GM12878 (cell line): Measurements from ENCODE around the gene TPK1.

Source experiments
- BRCA1 ChIP-seq: IDR thresholded peaks from 2 replicates; pipeline ENCODE4 v1.6.1; 2011; ENCODE audit warnings: low read depth, low read length, improper control_type of control experiment
- CTCF ChIP-seq, 3 experiments: IDR thresholded peaks in 2 of 3; conservative IDR thresholded peaks in 1 of 3; 2 replicates each; pipeline ENCODE4 v1.5.1; 2011; ENCODE audit warnings: low read depth in 3 of 3, low read length in 3 of 3, mild to moderate bottlenecking in 3 of 3, control low read depth in 2 of 3, moderate library complexity in 2 of 3, inconsistent platforms in 1 of 3, mixed read lengths in 1 of 3; ENCODE audit not compliant: control insufficient read depth in 2 of 3, insufficient read depth in 1 of 3; ENCODE audit errors: extremely low read depth in 1 of 3
- HDAC2 ChIP-seq: fragments of 200-600 bp; sonication (generic); IDR thresholded peaks from 2 replicates; pipeline ENCODE4 v1.6.1; 2017
- HDGF ChIP-seq: fragments of 450-650 bp; IDR thresholded peaks from 2 replicates; pipeline ENCODE4 v1.6.1; 2016; ENCODE audit warnings: antibody characterized with exemption
- PAX8 ChIP-seq: fragments of 450-650 bp; IDR thresholded peaks from 2 replicates; pipeline ENCODE4 v1.6.1; 2017; ENCODE audit warnings: mild to moderate bottlenecking, moderate library complexity
- POLR2AphosphoS5 ChIP-seq: IDR thresholded peaks from 2 replicates; pipeline ENCODE4 v1.6.1; 2011; ENCODE audit warnings: mild to moderate bottlenecking, low read length, inconsistent platforms
- RELA ChIP-seq: fragments of 450-650 bp; IDR thresholded peaks from 2 replicates; pipeline ENCODE4 v1.8.0; 2014; ENCODE audit warnings: borderline replicate concordance; ENCODE audit not compliant: partially characterized antibody
- SIX5 ChIP-seq: IDR thresholded peaks from 2 replicates; pipeline ENCODE4 v1.6.1; 2011; ENCODE audit warnings: mild to moderate bottlenecking, low read depth, low read length, moderate library complexity; ENCODE audit not compliant: severe bottlenecking
- SP1 ChIP-seq: IDR thresholded peaks from one replicate; pipeline ENCODE4 v1.6.1; 2011; ENCODE audit warnings: low read depth, low read length
- TAF1 ChIP-seq: IDR thresholded peaks from 2 replicates; pipeline ENCODE4 v1.6.1; 2011; ENCODE audit warnings: mild to moderate bottlenecking, low read depth, low read length, borderline replicate concordance
- ZNF592 ChIP-seq: fragments of 450-650 bp; IDR thresholded peaks from 2 replicates; pipeline ENCODE4 v1.6.1; 2017; ENCODE audit warnings: mild to moderate bottlenecking, moderate library complexity

- TF ChIP-seq BRCA1: no peak
- no peak for TF ChIP-seq RELA
- no peak for TF ChIP-seq SIX5
- no peak for TF ChIP-seq ZNF592
- TF ChIP-seq PAX8: no peak
- TF ChIP-seq POLR2AphosphoS5: no peak
- TF ChIP-seq SP1: no peak
- no peak for TF ChIP-seq HDAC2
- no peak for TF ChIP-seq TAF1
- TF ChIP-seq HDGF: no peak
- no peak for TF ChIP-seq CTCF (IDR thresholded peaks at IDR 0.05 in 2 of 3, conservative IDR thresholded peaks at IDR 0.05 in 1 of 3; ENCODE audit: control insufficient read depth in 2 of 3, extremely low read depth in 1 of 3, insufficient read depth in 1 of 3, low read depth in 3 of 3, low read length in 3 of 3)
These were observed 126.8 kb downstream of the TPK1 start for GRCh38 chr7:144709066-144709465.
